ENCODE measurements around the gene FBXL19. TPM values are rescaled to one million over a fixed set of nuclear protein-coding genes. Genes with fewer than 3 reads are reported as not detected.
"Not testable (repeated sequence)": the region's sequence is repeated elsewhere in the genome, so short reads cannot be mapped to it uniquely, and the experiment has no call there.

Gene FBXL19
- polyA plus RNA-seq, 1 of the 3 experiments (the other 2 are of a cell fraction): 20.6 TPM

DNA sequence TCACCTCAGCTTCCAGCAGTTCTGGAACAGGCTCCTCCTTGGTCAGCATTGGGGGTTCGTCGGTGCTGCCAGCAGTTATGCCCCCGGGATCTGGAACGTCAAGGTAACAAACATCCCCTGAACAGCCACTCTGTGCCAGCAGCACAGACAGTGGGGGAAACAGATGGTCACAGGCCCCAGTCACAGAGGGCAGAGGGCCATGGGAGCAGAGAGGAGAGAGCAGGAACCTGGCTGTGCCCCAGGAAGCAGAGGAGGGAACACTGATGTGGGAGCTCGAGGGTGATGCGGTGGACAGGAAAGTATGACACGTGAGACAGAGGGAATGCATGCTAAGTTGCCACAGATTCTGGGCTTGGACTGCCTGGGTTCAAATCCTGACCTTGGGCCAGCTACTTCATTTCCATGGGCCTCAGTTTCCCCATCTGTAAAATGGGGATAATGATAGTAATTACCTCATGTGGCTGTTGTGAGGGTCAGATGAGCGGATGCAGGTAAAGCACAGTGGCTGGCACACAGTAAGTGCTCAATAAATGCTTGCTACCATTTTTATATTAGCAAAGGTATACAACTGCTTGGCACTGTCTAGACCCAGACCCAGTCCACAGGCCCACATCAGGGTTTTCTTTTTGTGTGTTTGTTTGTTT, 34.4 kb upstream of the FBXL19 start:
- no peak for DNase-seq
- Histone ChIP-seq H3K27ac (ENCODE audit: low read depth in 2 of 2, low read length in 1 of 2) (no peak overlapping the region), H3K27me3 (ENCODE audit: insufficient read depth) (no peaks in the 10 kb centered on the region), H3K4me1 (ENCODE audit: control insufficient read depth in 1 of 2, insufficient read depth in 2 of 2, low read depth in 1 of 2, low read length in 1 of 2) (peaks cover 0 to 10% of the 10 kb centered on the region in 2 experiments; a peak in 1 of 4 replicates), H3K4me3 (ENCODE audit: low read depth in 2 of 2, low read length in 1 of 2) (no peak overlapping the region), H2AFZ (ENCODE audit: low read depth) (no peak overlapping the region), H3F3A (replicated peaks; ENCODE audit: insufficient read depth) (peaks cover 17% of the 10 kb centered on the region), H3K36me3 (replicated peaks in 1 of 2; ENCODE audit: control insufficient read depth in 1 of 2, insufficient read depth in 2 of 2, low read length in 1 of 2) (peaks cover 15 to 39% of the 10 kb centered on the region in 2 experiments), H3K9ac (no peak overlapping the region), H3K79me2 (ENCODE audit: insufficient read depth) (peaks cover 39% of the 10 kb centered on the region), H3K4me2 (no peak overlapping the region), H3K9me3 (no peaks in the 10 kb centered on the region), H4K20me1 (ENCODE audit: insufficient read depth) (no peaks in the 10 kb centered on the region), H3K9me2 (no peaks in the 10 kb centered on the region)
- ChIA-PET POLR2A (interaction anchor here (2.1 kb wide), 1 partner anchor 13 kb away, joined by 8 read pairs; no protein-coding TSS in a partner anchor), CTCF (interaction anchor here (1.2 kb wide), 1 partner anchor 11 kb away, joined by 3 read pairs; no protein-coding TSS in a partner anchor)
- WGBS (ENCODE audit: low lambda C conversion rate): 93% methylated on average over 7 of the region's 8 CpGs
- TF ChIP-seq FOSL2 (IDR thresholded peaks at IDR 0.05; ENCODE audit: borderline replicate concordance, low read depth): no peak
- no peak for TF ChIP-seq RAD21 (IDR thresholded peaks at IDR 0.05; ENCODE audit: low read length)
- no peak for TF ChIP-seq POLR2AphosphoS5 (IDR thresholded peaks at IDR 0.05; ENCODE audit: low read depth, low read length)
- no peak for TF ChIP-seq NRF1 (IDR thresholded peaks at IDR 0.05; ENCODE audit: low read depth, low read length)

DNA sequence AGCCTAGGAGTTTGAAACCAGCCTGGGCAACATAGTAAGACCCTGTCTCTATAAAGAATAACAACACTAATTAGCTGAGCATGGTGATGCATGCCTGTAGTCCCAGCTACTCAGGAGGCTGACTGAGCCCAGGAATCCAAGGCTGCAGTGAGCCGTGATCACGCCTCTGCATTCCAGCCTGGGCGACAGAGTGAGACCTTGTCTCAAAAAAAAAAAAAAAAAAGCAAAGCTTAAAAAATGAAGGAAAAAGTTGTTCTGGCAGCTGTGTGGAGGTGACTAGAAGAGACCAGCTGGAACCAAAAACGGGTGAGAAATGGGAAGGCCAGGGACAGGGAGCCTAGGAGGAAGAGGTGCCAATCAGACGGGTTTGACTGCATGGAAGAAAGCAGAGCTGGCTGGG, 33.7 kb upstream of the FBXL19 start:
- Histone ChIP-seq H3K4me1 (ENCODE audit: control insufficient read depth in 1 of 2, insufficient read depth in 2 of 2, low read depth in 1 of 2, low read length in 1 of 2) (peaks cover 4 to 16% of the 10 kb centered on the region in 2 experiments; a peak in 2 of 4 replicates), H3K27ac (ENCODE audit: low read depth in 2 of 2, low read length in 1 of 2) (no peak overlapping the region), H3K36me3 (replicated peaks in 1 of 2; ENCODE audit: control insufficient read depth in 1 of 2, insufficient read depth in 2 of 2, low read length in 1 of 2) (peaks cover 15 to 39% of the 10 kb centered on the region in 2 experiments), H3K9me2 (no peaks in the 10 kb centered on the region), H3K9me3 (no peaks in the 10 kb centered on the region), H4K20me1 (ENCODE audit: insufficient read depth) (no peaks in the 10 kb centered on the region), H3K79me2 (ENCODE audit: insufficient read depth) (peaks cover 39% of the 10 kb centered on the region), H3K27me3 (ENCODE audit: insufficient read depth) (no peaks in the 10 kb centered on the region), H3F3A (replicated peaks; ENCODE audit: insufficient read depth) (peaks cover 23% of the 10 kb centered on the region), H3K4me2 (no peak overlapping the region), H3K9ac (no peak overlapping the region), H3K4me3 (ENCODE audit: low read depth in 2 of 2, low read length in 1 of 2) (no peak overlapping the region), H2AFZ (ENCODE audit: low read depth) (no peak overlapping the region)
- no peak for DNase-seq
- TF ChIP-seq MEF2A (IDR thresholded peaks at IDR 0.05; ENCODE audit: borderline replicate concordance, low read depth): no peak
- TF ChIP-seq FOXM1 (IDR thresholded peaks at IDR 0.05; ENCODE audit: low read depth): no peak
- TF ChIP-seq, protein P1, sequence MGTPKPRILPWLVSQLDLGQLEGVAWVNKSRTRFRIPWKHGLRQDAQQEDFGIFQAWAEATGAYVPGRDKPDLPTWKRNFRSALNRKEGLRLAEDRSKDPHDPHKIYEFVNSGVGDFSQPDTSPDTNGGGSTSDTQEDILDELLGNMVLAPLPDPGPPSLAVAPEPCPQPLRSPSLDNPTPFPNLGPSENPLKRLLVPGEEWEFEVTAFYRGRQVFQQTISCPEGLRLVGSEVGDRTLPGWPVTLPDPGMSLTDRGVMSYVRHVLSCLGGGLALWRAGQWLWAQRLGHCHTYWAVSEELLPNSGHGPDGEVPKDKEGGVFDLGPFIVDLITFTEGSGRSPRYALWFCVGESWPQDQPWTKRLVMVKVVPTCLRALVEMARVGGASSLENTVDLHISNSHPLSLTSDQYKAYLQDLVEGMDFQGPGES (IDR thresholded peaks at IDR 0.05; ENCODE audit: low read depth, low read length): no peak
- no peak for TF ChIP-seq RCOR1 (IDR thresholded peaks at IDR 0.05; ENCODE audit: low read length)
- TF ChIP-seq GATA2 (CRISPR knock-in tag; IDR thresholded peaks at IDR 0.05): no peak
- no peak for TF ChIP-seq TEAD4 (IDR thresholded peaks at IDR 0.05; ENCODE audit: borderline replicate concordance, insufficient read depth)
- no peak for TF ChIP-seq GABPA (IDR thresholded peaks at IDR 0.05; ENCODE audit: low read depth)
- TF ChIP-seq TCF12 (IDR thresholded peaks at IDR 0.05): no peak
- TF ChIP-seq, protein P2, sequence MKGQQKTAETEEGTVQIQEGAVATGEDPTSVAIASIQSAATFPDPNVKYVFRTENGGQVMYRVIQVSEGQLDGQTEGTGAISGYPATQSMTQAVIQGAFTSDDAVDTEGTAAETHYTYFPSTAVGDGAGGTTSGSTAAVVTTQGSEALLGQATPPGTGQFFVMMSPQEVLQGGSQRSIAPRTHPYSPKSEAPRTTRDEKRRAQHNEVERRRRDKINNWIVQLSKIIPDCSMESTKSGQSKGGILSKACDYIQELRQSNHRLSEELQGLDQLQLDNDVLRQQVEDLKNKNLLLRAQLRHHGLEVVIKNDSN (IDR thresholded peaks at IDR 0.05; ENCODE audit: borderline replicate concordance, low read depth): no peak
- TF ChIP-seq EP300 (IDR thresholded peaks at IDR 0.05; ENCODE audit: borderline replicate concordance in 1 of 2, low read depth in 1 of 2, low read length in 1 of 2): no peak
- TF ChIP-seq JUND (IDR thresholded peaks at IDR 0.05): no peak
- WGBS (ENCODE audit: low lambda C conversion rate): 91% methylated on average over 5 of the region's 5 CpGs
- CTCF ChIA-PET: interaction anchor here (0.9 to 1.2 kb wide), 2 partner anchors 11 to 45 kb away, joined by 3 read pairs; no protein-coding TSS in a partner anchor
- POLR2A ChIA-PET: interaction anchor here (2.1 kb wide), 1 partner anchor 14 kb away, joined by 8 read pairs; no protein-coding TSS in a partner anchor

DNA sequence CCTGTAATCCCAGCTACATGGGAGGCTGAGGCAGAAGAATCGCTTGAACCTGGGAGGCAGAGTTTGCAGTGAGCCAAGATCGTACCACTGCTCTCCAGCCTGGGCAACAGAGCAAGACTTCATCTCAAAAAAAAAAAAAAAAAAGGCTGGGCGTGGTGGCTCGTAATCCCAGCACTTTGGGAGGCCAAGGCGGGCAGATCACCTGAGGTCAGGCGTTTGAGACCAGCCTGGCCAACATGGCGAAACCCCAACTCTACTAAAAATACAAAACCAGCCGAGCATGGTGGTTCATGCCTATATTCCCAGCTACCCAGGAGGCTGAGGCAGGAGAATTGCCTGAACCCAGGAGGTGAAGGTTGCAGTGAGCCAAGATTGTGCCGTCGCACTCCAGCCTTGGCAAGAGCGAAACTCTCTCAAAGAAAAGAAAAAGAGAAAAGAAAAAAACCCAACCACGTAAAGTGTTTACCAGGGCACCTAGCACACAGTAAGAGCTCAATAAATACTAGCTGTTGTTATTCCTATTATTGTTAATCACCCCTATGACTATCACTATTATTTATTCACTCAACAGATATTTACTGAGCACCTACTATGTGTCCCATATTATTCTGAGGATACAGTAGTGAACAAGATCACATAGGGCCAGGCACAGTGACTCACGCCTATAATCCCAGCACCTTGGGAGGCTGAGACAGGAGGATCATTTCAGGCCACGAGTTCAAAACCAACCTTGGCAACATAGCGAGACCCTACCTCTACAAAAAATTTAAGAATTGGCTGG, 32.1 kb upstream of the FBXL19 start:
- H3K9me2 ChIP-seq; H4K20me1 ChIP-seq (ENCODE audit: insufficient read depth); DNase-seq; H2AFZ ChIP-seq (ENCODE audit: low read depth); H3K27me3 ChIP-seq (ENCODE audit: insufficient read depth); H3K9me3 ChIP-seq; H3K4me3 ChIP-seq (ENCODE audit: low read depth in 2 of 2, low read length in 1 of 2); H3K27ac ChIP-seq (ENCODE audit: low read depth in 2 of 2, low read length in 1 of 2); H3K9ac ChIP-seq; H3K4me2 ChIP-seq; POLR2A ChIA-PET: not testable (repeated sequence)
- CTCF ChIA-PET: interaction anchor here (3.9 kb wide), 1 partner anchor 46 kb away, joined by 14 read pairs; no protein-coding TSS in a partner anchor
- peaks cover 30% of the 10 kb centered on the region for H3F3A ChIP-seq (replicated peaks; ENCODE audit: insufficient read depth)
- H3K4me1 ChIP-seq (ENCODE audit: control insufficient read depth in 1 of 2, insufficient read depth in 2 of 2, low read depth in 1 of 2, low read length in 1 of 2): peaks cover 11 to 27% of the 10 kb centered on the region in 2 experiments; a peak in 3 of 4 replicates
- peaks cover 39% of the 10 kb centered on the region for H3K79me2 ChIP-seq (ENCODE audit: insufficient read depth)
- 96% methylated on average over 15 of the region's 15 CpGs for WGBS (ENCODE audit: low lambda C conversion rate)
- H3K36me3 ChIP-seq (replicated peaks in 1 of 2; ENCODE audit: control insufficient read depth in 1 of 2, insufficient read depth in 2 of 2, low read length in 1 of 2): peaks cover 12 to 39% of the 10 kb centered on the region in 2 experiments
